GM19395 (cell line): ENCODE data around the gene TADA2A.
"Not testable (repeated sequence)": the region's sequence is repeated elsewhere in the genome, so short reads cannot be mapped to it uniquely, and the experiment has no call there.

Source experiments
- ATAC-seq: cut with Tn5 transposase; IDR thresholded peaks from one replicate; pipeline ENCODE4 v1.9.1; 2021; ENCODE audit warnings: mild to moderate bottlenecking, moderate library complexity; ENCODE audit not compliant: unreplicated experiment

The TADA2A gene

DNA sequence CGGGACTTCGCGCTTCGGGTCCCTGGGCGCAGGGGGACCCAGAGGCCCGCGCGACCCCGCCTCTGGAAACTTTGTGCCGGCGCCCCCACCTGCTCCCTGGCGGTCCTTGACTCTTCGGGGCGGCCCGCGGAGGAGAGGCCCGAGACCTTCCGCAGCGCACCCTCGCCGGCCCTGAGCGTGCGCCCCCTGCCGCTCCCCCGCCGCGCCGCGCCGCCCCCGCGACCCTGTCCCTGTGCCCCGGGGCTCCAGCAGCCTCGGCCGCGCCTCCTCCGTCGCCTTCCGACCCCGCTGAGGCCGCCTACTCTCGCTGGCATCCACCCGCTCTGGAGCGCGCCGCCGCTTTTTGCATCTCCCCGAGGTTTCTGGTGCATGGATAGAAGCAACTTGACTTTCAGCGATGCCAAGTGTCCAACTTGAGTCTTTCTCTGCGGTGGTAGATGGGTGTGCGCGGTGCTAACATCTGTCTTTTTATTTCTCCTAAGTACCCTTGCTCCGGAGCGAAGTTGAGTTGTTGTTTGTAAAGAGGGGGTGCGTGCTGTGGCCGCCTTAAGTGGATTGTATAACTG lies 83.4 kb downstream of the TADA2A start:
- ATAC-seq = peak; percentile 62

DNA sequence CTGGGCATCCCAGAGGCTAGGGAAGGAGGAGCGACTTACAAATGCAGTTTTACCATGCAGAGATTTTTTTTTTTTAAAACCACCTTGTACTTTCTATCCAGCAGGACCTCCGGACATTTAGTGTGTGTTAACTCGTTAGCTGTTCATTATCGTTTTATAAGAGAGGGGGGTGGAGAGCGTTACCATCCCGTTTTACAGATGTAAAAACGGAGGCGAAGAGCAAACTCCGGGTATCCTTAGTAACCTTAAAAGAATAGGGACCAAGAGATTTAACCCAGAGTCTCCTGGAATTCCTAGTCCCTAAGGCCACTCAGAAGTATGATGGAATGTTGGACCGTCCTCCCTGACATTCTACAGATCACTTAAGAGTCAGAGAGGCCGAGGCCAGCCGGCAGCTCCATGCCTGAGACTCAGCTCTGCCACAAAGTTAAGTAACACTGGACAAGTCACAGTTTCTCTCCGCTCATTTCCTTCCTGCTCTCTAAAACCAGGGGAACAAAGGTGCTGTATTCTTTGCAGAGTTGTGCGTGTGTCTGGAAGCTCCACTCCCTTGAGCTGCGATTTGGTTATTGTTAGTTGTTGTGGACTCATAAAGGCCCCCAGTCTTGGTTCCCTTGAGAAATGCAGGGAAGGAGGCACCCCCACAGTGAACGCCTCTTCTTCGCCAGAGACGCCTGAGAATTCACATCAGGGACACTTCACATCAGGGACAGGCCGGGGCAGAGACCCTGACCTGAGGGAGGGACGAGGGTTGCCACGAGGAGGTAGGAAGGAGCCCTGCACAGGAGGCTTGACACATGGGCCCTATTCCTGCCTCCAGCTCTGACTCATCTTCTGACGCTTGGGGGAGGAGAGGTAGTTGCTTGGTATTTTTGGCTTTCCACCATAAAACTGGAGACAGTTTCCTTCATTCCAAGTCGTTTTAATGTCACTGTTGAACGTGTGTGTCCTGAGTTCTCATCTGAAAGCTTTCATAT lies 84.2 kb downstream of the TADA2A start:
- no peak for ATAC-seq

DNA sequence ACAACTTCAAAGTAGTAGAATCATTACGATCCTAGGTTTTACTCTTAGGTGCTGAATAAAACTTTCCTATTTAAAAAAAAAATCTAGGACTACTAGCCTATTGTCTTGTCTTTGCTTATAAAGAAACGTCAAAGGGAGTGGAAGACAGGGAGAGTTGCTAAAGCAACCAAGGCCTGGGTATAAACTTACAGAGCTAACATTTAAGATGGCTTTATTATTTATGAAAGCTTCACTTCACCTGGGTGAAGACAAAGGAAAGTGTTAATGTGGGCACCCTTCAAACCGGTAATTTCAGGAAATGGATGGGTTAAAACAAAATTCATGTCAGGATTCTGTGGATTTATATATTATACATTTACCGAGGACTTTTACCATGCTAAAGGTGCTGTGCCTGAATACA lies 85.5 kb downstream of the TADA2A start:
- no peak for ATAC-seq

DNA sequence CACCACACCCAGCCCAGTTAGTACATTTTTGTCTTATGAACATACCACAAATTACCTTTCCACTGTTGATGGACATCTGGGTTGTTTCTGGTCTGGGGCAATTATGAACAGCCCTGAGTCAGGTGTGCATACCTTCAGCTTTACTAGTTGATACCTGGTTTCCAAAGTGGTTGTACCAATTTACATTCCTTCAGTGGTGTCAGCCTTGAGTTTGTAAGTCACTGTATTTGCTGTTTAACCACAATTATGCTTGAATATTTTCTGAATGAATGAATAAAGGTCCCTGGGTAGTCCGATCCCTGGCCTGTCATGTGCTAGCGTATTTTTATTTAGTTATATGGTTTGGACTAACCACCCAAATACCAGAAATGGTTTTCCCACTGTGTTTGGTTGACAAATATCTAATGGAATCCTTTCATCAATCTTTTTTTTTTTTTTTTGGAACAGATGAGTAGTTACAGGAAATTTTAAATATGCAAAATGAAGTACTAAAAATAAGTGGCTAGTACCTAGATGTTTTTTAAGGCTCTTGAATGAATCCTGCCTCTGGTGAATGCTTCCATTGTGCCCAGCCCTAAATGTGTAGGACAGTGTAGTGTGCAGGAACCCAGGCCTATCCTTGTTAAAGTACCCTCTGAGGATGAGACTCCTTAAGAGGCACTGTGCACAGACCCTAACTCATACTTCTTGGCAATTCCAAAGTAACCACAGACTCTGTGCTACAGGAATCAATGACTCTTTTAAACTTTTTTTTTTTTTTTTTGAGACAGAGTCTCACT lies 86.8 kb downstream of the TADA2A start:
- ATAC-seq = no peak

DNA sequence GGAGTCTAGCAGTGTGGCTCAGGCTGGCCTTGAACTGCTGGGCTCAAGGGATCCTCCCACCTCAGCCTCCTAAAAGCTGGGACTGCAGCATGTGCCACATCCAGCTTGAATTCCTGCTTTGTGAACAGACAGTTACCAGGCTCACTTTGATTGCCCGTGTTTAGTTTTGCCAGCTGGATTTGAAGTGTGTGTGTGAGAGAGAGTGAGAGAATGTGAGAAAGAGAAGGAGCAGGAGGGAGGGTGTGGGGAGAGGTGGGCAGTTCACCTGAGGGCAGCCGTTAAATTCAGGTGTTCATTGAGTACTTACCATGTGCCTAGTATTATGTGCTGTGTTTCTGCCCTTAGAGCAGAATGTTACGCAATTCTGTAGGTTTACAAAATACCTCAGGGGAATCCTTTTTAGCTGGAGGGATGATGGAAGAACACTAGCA lies 87.7 kb downstream of the TADA2A start:
- ATAC-seq = no peak

DNA sequence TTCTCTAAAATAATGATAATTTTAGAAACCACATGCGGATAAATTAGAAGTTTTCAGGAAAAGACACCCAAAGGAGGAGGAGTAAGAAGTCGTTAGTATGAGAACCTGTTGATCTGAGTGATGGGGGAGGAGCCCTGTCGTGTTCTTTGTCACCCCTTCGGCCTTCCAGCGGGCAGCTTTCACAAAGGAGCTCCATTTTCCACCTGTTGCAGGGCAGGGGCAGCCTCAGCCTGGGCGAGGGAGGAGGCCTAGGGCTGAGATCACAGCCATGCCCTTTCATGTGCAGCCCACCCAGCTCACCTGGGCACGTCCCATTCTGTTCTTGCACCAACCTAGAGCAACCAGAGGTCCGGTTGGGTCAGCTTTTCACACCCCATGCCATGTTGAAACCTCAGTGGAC lies 88.3 kb downstream of the TADA2A start:
- no peak for ATAC-seq

DNA sequence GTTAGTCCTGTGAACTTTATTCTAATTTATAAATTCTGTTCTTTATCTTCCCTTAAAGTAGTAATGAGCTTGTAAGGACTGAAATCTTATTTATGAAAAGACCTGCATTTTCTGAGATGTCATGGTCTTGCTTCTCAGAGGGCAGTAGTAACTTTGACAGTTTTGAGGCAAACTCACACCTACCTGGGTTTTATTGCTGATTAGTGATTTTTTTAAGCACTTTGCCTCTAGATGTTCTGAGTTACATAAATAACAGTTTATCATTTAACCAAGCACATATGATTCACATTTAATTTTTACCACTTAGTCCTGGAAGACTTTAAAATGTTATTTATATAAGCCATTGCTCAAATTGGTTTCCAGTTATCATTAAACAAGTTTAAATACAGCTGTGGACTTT lies 93.7 kb downstream of the TADA2A start:
- no peak for ATAC-seq

DNA sequence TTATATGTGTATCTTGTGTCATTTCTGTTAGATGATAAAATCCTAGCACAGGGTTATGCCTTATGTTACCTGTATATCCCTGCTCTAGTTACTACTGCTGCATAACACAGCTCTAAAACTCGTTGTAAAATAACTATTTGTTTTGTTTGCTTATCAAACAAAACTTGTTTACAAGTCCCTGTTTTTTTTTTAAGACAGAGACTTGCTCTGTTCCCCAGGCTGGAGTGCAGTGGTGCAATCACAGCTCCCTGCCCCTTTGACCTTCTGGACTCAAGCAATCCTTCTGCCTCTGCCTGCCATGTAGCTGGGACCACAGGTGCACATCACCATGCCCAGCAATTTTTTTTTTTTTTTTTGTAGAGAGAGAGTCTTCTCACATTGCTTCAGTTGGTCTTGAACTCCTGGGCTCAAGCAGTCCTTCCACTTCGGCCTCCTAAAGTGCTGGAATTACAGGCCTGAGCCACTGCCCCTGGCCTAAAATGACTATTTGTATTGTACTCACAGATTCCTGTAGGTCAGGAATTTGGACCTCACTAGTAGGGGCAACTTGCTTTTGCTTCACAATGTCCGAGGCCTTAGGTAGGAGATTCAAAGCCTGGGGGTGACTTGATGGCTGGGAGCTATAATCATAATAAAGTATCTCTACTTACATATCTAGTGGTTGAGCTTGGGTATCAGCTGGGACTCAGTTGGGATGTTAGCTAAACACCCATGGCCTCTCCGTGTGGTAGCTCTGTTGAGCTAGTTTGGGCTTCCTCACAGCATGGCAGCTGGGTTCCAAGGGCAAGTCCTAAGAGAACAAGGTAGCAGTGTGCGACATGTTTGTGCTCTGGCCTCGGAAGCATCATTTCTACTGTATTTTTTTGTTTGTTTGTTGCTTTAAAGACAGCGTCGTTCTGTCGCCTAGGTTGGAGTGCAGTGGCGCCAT lies 95.6 kb downstream of the TADA2A start:
- ATAC-seq = no peak

DNA sequence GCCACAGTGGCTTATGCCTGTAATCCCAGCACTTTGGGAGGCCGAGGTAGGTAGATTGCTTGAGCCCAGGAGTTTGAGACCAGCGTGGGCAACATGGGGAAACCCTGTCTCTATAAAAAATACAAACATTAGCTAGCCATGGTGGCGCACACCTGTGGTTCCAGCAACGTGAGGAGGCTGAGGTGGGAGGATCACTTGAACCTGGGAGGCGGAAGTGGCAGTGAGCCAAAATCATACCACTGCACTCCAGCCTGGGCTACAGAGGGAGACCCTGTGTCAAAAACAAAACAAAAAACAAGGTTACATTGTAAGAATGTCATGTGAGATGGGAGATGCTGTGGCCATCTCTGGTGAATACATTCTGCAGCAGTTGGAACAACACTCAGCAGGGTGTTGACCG lies 96.5 kb downstream of the TADA2A start:
- ATAC-seq = no peak

DNA sequence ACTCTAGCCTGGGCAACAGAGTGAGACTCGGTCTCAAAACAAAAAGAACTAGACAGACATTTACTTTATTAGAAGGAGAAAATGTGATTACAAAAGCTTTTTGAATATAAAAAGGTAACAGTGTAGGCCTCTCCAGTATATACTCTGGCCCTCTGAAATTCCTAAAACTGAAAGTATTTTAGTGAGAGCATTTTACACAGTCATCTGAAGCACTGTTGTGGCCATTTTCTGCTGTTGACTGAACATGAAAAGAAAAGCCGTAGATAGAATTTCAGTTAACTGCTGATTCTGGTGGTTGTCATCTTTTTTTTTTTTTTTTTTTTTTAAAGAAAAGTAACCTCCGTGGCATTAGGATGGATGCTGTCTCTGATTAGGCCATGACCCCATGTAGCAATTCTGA lies 98.6 kb downstream of the TADA2A start:
- no peak for ATAC-seq

DNA sequence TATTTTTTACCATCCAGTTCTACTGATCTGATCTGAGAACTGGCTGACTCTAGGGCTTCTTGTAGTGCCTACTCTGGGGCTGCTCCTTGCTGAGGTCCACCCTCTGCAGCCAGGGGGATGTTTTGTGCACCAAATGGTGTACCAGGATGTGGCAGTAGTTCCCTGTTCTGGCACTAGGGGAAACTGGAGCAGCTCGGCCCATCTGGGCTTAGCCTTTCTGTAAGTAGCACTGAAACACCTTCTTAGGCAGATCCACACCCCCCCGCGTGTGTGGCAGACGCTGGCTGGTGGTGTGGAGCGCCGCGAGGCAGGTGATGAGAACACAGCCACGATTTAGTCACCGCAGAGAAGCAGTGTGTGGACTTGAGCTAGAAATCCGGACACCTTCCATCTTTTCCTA lies 100.0 kb downstream of the TADA2A start:
- no peak for ATAC-seq

DNA sequence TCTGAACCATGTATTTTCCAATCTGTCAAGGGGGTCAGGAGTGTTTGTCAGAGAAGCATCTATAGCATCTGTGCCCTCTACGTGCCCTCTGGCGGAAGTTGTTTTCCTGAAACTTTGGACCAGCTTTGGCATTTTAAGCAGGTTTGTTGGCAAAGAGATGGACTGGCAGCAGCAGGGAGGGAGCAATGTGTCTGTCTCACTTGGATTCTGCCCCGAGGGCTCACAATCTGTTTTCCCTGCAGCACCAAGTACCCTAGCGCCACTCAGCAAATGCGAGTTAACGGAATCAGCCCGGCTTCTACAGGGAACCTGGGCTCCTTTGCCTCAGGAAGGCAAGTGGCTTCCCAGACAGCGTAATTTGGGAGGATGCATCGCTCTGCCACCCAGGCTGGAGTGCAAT lies 100.4 kb downstream of the TADA2A start:
- ATAC-seq = no peak

DNA sequence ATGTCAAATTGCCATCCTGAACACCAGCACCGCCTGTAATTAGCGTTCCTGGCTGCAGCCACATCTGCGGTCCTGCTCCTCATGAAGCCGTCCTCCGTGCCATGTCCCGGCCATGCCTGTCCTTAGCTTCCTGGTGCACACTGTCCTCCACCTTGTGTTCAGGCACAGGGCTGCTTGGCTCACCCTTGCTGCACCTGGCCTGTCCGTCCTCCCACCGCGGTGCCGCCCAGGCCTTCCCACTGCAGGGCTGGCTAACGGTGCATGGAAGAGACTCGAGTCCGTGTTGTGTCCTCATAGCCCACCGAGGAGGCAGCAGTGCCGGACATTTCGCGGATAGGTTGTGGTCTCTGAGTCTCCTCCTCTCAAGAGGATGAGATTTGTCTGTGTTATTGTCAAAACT lies 103.4 kb downstream of the TADA2A start:
- no peak for ATAC-seq

DNA sequence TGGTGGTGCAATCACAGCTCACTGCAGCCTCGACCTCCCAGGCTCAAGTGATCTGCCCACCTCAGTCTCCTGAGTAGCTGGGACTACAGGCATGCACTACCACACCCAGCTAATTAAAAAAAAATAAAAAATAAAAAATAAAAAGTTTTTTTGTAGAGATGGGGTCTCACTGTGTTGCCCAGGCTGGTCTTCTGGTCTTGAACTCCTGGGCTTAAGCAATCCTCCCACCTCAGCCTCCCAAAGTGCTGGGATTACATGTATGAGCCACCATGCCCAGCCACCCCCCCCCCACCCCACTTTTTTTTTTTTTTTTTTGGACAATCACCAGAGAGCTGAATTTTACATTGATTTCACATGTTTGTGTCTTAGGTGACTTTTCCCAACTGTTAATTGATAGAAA lies 105.0 kb downstream of the TADA2A start:
- ATAC-seq = not testable (repeated sequence)

DNA sequence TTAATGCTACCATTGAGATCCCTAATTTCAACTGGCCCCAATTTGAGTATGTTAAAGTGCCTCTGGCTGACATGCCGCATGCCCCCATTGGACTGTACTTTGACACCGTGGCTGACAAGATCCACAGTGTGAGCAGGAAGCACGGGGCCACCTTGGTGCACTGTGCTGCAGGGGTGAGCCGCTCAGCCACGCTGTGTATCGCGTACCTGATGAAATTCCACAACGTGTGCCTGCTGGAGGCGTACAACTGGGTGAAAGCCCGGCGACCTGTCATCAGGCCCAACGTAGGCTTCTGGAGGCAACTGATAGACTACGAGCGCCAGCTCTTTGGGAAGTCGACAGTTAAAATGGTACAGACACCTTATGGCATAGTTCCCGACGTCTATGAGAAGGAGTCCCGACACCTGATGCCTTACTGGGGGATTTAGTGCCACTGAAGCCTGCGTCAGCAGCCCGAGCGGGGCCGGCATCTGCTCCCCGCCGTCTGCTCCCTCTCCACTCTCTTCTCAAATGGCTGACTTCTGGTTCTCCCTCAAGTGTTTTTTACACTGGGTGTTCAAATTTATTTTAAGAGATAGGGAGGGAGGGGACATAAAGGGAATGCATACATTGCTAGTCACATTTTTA lies 105.9 kb downstream of the TADA2A start:
- no peak for ATAC-seq

DNA sequence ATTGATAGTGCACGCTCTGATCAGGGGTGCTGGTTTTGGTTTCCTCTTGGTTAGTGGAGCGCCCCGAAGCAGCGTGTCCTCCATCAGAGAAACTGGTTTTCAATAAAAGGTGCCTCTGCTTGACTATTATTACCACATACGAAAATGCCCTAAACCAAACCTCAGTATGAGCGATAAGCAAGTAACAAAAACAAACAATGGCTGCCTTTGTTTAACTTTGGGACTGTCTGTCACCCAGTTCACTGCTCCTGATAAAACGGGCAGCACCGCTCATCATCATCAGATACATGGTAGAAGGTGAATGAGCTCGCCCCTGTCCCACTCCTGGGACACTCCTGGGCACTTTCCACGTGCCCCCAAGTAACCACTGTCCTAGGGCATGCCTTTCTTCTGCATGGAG lies 107.0 kb downstream of the TADA2A start:
- ATAC-seq = no peak

DNA sequence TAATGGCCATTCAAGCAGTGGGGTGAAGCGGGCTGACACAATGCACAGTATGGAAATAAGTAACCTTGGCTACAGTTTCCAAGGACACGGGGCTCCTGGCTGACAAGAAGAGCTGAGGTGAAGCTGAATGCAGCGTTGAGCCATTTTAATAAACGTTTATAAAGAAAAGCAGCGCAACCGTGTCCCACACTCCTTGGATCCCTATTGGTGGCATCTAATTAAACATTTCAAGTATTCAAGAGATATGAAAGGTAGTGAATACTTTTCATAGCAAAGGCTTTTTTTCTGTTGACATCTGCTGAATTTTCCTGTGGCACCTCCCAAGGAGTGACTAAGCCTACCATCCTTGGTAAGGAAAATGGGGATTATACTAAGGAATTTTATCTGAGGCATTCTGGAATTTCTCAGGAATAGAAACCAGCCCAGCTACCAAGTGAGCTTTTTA lies 109.5 kb downstream of the TADA2A start:
- ATAC-seq = no peak

DNA sequence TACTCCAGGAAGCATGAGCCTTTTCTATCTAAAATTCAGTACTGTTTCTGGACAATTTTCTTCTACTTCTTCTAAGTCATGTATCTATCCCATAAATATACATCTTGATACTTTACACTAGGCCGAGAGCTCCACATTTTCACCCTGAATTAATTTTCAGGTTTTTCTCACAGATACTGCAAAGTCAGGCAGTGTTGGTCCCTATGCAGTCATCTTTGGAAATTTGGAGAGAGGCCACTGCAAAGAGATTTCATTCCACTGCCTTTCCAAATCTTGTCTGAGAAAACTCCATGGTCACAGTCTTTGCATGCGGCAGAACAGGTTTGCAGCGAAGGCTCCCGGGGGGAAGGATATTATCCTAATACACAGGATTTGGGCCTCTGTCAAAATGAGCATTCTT lies 111.2 kb downstream of the TADA2A start:
- no peak for ATAC-seq

DNA sequence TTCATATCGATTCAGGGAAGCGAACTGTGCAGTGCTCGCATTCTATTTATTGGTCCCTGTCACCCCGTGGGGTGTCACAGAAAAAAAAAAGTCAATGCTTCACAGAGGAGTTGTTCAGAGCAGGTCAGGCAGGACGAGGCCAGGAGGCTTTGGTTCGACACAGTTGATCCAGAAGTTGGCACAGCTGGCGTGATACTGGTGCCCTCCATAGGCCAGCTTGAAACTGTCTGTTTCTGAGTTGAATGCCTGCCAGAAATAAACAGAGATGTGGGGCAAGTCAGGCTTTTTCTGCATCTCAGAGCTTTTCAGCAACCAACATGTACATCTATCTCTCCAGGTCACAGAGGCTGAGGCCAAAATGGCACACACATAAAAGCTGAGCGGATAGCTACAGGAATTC lies 112.1 kb downstream of the TADA2A start:
- no peak for ATAC-seq
